GM12878 (cell line): ENCODE measurements around the gene CAMTA1. TPM values are rescaled to one million over a fixed set of nuclear protein-coding genes. Genes with fewer than 3 reads are reported as not detected.

Experiments used
- ATAC-seq: fragments of 200-7000 bp; cut with Tn5 transposase; 3 replicates; pipeline ENCODE4 v1.9.1; 2020; ENCODE audit warnings: mild to moderate bottlenecking, moderate library complexity
- BruUV-seq: library from RNA; stranded (reverse); fragments of 400-500 nt; replicated peaks from 2 replicates; lab custom pipeline; 2021; lab: Mats Ljungman, UMichigan
- CTCF ChIA-PET: fragments of 300-600 bp; sonication (Branson Sonifier 250); formaldehyde crosslinking; extraction: SDS; loops from one replicate; lab custom pipeline; 2021; ENCODE audit warnings: inconsistent platforms; lab: Yijun Ruan, JAX
- POLR2A ChIA-PET: fragments of 350-600 bp; formaldehyde crosslinking; extraction: SDS; loops from one replicate; lab custom pipeline; 2021; ENCODE audit warnings: inconsistent platforms; lab: Charles Lee
- RAD21 ChIA-PET: fragments of 300-600 bp; sonication (Branson Sonifier 250); formaldehyde crosslinking; loops from one replicate; lab custom pipeline; 2023; ENCODE audit warnings: antibody characterized with exemption; ENCODE audit not compliant: unreplicated experiment; lab: Charles Lee
- SMC1A ChIA-PET: fragments of 300-600 bp; sonication (Branson Sonifier 250); formaldehyde crosslinking; loops from one replicate; lab custom pipeline; 2023; ENCODE audit not compliant: unreplicated experiment, uncharacterized antibody; lab: Charles Lee
- DNase-seq: peaks from one replicate; pipeline ENCODE4 v3.0.0-alpha.2; 2011; ENCODE audit warnings: low read depth, low spot score
- FAIRE-seq: peaks from 3 replicates; lab custom pipeline; 2011; peaks lifted over from hg19 to GRCh38; lab: Jason Lieb, UNC
- H2AFZ ChIP-seq: 2 replicates; pipeline ENCODE4 v1.6.0; 2011; ENCODE audit warnings: low read depth, low read length, control low read depth; ENCODE audit not compliant: control insufficient read depth
- H3K27ac ChIP-seq: 2 replicates; pipeline ENCODE4 v1.5.1; 2011; ENCODE audit warnings: control low read depth; ENCODE audit not compliant: control insufficient read depth, insufficient read depth
- H3K27me3 ChIP-seq, 2 experiments: replicated peaks in 1 of 2; 2 replicates each; pipeline versions ENCODE4 v1.6.0 to v1.6.1; 2011; ENCODE audit warnings: low read length in 1 of 2; ENCODE audit not compliant: control insufficient read depth in 2 of 2, insufficient read depth in 2 of 2
- H3K36me3 ChIP-seq, 2 experiments: 2 replicates each; pipeline ENCODE4 v1.5.1; 2011; ENCODE audit warnings: low read length in 1 of 2; ENCODE audit not compliant: control insufficient read depth in 2 of 2, insufficient read depth in 2 of 2
- H3K4me1 ChIP-seq: 2 replicates; pipeline ENCODE4 v1.6.1; 2011; ENCODE audit warnings: mild to moderate bottlenecking, low read length, moderate library complexity, mixed read lengths; ENCODE audit not compliant: control insufficient read depth, insufficient read depth
- H3K4me2 ChIP-seq: 2 replicates; pipeline ENCODE4 v1.6.0; 2011; ENCODE audit warnings: control low read depth; ENCODE audit not compliant: control insufficient read depth, insufficient read depth
- H3K4me3 ChIP-seq: fragments of 200-600 bp; sonication (generic); 2 replicates; pipeline ENCODE4 v1.5.1; 2016
- H3K79me2 ChIP-seq: 2 replicates; pipeline ENCODE4 v1.6.0; 2011; ENCODE audit warnings: low read length; ENCODE audit not compliant: control insufficient read depth, insufficient read depth
- H3K9ac ChIP-seq: 2 replicates; pipeline ENCODE4 v1.8.0; 2011; ENCODE audit warnings: low read length, control low read depth, mixed read lengths; ENCODE audit not compliant: control insufficient read depth, insufficient read depth
- H3K9me3 ChIP-seq: replicated peaks from 3 replicates; pipeline ENCODE4 v1.5.1; 2011; ENCODE audit warnings: mild to moderate bottlenecking, low read length; ENCODE audit not compliant: control insufficient read depth, insufficient read depth
- H4K20me1 ChIP-seq: 2 replicates; pipeline ENCODE4 v1.6.0; 2011; ENCODE audit not compliant: control insufficient read depth, insufficient read depth
- CTCF ChIP-seq, 3 experiments: IDR thresholded peaks in 2 of 3; conservative IDR thresholded peaks in 1 of 3; 2 replicates each; pipeline ENCODE4 v1.5.1; 2011; ENCODE audit warnings: low read depth in 3 of 3, low read length in 3 of 3, mild to moderate bottlenecking in 3 of 3, control low read depth in 2 of 3, moderate library complexity in 2 of 3, inconsistent platforms in 1 of 3, mixed read lengths in 1 of 3; ENCODE audit not compliant: control insufficient read depth in 2 of 3, insufficient read depth in 1 of 3; ENCODE audit errors: extremely low read depth in 1 of 3
- HCFC1 ChIP-seq: fragments of 150-350 bp; IDR thresholded peaks from 2 replicates; pipeline ENCODE4 v1.6.1; 2014; ENCODE audit warnings: low read length
- MAX ChIP-seq: IDR thresholded peaks from 2 replicates; pipeline ENCODE4 v1.6.1; 2012; ENCODE audit warnings: low read depth, low read length, improper control_type of control experiment
- POLR2AphosphoS5 ChIP-seq: IDR thresholded peaks from 2 replicates; pipeline ENCODE4 v1.6.1; 2011; ENCODE audit warnings: mild to moderate bottlenecking, low read length, inconsistent platforms
- TBL1XR1 ChIP-seq: IDR thresholded peaks from 2 replicates; pipeline ENCODE4 v1.6.1; 2012; ENCODE audit warnings: low read depth, low read length, improper control_type of control experiment
- ZBTB4 ChIP-seq: fragments of 450-650 bp; formaldehyde crosslinking; IDR thresholded peaks from 2 replicates; pipeline ENCODE4 v1.4.0; 2022; ENCODE audit warnings: mild to moderate bottlenecking, moderate library complexity
- ZNF217 ChIP-seq: fragments of 450-650 bp; IDR thresholded peaks from 2 replicates; pipeline ENCODE4 v1.6.1; 2017; ENCODE audit warnings: antibody characterized with exemption, mild to moderate bottlenecking
- WGBS: methylation state at CpG from one replicate; pipeline ENCODE4 v1.1.6; 2016; ENCODE audit warnings: low lambda C conversion rate; ENCODE audit not compliant: insufficient replicate concordance, insufficient coverage; ENCODE audit errors: missing lambda C conversion rate; 5-methylcytosine and 5-hydroxymethylcytosine counted together
- in situ Hi-C: fragments of 300-500 bp; cut with MboI; formaldehyde crosslinking; loops from 9 replicates; pipeline ENCODE4 v1.14.3; 2018; ENCODE audit warnings: mixed read lengths
- intact Hi-C: fragments of 100-400 bp; cut with micrococcal nuclease; formaldehyde crosslinking; loops from one replicate; pipeline ENCODE4 v1.14.2; 2022; ENCODE audit not compliant: unreplicated experiment
- polyA plus RNA-seq, 11 experiments: library from polyadenylated mRNA; depleted of rRNA in 4 of 11; unstranded in 6 of 11; stranded (reverse) in 5 of 11; fragments of >200 nt; fragmentation: Nextera tagmentation in 4 of 11; fragmentation: Illumina TruSeq in 1 of 11; extraction: Ambion mirVana in 4 of 11; extraction: Trizol in 1 of 11; gene quantifications; 1 replicate in 1 of 11; 2 replicates in 10 of 11; pipeline versions ENCODE4 v1.2.1 to v1.2.3, GENCODE V29; 2011 to 2016; ENCODE audit warnings: inconsistent platforms in 2 of 11, missing spikeins in 2 of 11, low read depth in 1 of 11
- total RNA-seq, 4 experiments: library from RNA; depleted of rRNA in 3 of 4; stranded (reverse); fragments of >200 nt in 3 of 4; fragmentation: Illumina TruSeq in 1 of 4; extraction: Trizol in 1 of 4; gene quantifications; 2 replicates each; pipeline versions ENCODE4 v1.2.1 to v1.2.3, GENCODE V29; 2013 to 2021

Gene CAMTA1
- total and polyA plus RNA-seq, 10 of the 15 experiments (the other 5 are each of a cell fraction or from before 2014, with no cell fraction given), result 37.7 to 148 (median 76.4) TPM

- ChIA-PET RAD21 (no interaction called here), SMC1A (interaction anchor here (0.6 to 4.8 kb wide), 5 partner anchors 82 to 328 kb away, joined by 3 to 55 read pairs (median 3); no protein-coding TSS in a partner anchor), POLR2A (interaction anchor here (0.7 kb wide), 2 partner anchors 12 to 68 kb away, joined by 7 read pairs; no protein-coding TSS in a partner anchor), CTCF (interaction anchor here (4.7 to 7.9 kb wide), 2 partner anchors 13 to 89 kb away, joined by 28 to 208 read pairs; no protein-coding TSS in a partner anchor)
- FAIRE-seq (no peak), DNase-seq (no peak), ATAC-seq (peak; percentile 74)
- H3K79me2 ChIP-seq, result no peaks in the 10 kb centered on the region
- H3K27ac ChIP-seq, result no peak overlapping the region
- no TSS peak for BruUV-seq
- peak; percentile 6 to 36 (median 24); a peak in 1 of 6 replicates for TF ChIP-seq CTCF (IDR thresholded peaks at IDR 0.05 in 2 of 3, conservative IDR thresholded peaks at IDR 0.05 in 1 of 3; ENCODE audit: control insufficient read depth in 2 of 3, extremely low read depth in 1 of 3, insufficient read depth in 1 of 3, low read depth in 3 of 3, low read length in 3 of 3)
- no peak for TF ChIP-seq TBL1XR1
- no peaks in the 10 kb centered on the region for H3K36me3 ChIP-seq
- H3K4me3 ChIP-seq, result no peak overlapping the region
- in situ Hi-C loops (no loop called here), intact Hi-C loops (no loop called here)
- peaks cover 0 to 3% of the 10 kb centered on the region in 2 experiments; a peak in 1 of 4 replicates for H3K27me3 ChIP-seq
- H3K9me3 ChIP-seq, result no peaks in the 10 kb centered on the region
- no peaks in the 10 kb centered on the region for H4K20me1 ChIP-seq
- no peaks in the 10 kb centered on the region for H3K4me1 ChIP-seq
- no peak overlapping the region for H3K4me2 ChIP-seq
- WGBS, result 43% methylated on average over 1 of the region's 1 CpG
- H3K9ac ChIP-seq, result no peak overlapping the region
- H2AFZ ChIP-seq, result no peak overlapping the region
These were observed 970.2 kb downstream of the CAMTA1 start for GRCh38 chr1:7755448-7755847.

GRCh38 chr1:7760245-7760644 lies 975.0 kb downstream of the CAMTA1 start:
- POLR2A ChIA-PET, result no interaction called here
- DNase-seq (no peak), FAIRE-seq (no peak), ATAC-seq (no peak)
- SMC1A ChIA-PET, result no interaction called here
- Histone ChIP-seq H3K4me3 (no peak overlapping the region), H3K79me2 (no peaks in the 10 kb centered on the region), H3K9me3 (no peaks in the 10 kb centered on the region), H4K20me1 (no peaks in the 10 kb centered on the region), H3K4me2 (no peak overlapping the region), H2AFZ (no peak overlapping the region), H3K27me3 (no peaks in the 10 kb centered on the region), H3K9ac (no peak overlapping the region), H3K4me1 (no peaks in the 10 kb centered on the region), H3K36me3 (no peaks in the 10 kb centered on the region), H3K27ac (no peak overlapping the region)
- TF ChIP-seq MAX (no peak), ZBTB4 (CRISPR knock-in tag) (no peak), HCFC1 (no peak), POLR2AphosphoS5 (no peak), ZNF217 (no peak)
- RAD21 ChIA-PET, result no interaction called here
- CTCF ChIA-PET, result interaction anchor here (1.6 to 3.9 kb wide), 2 partner anchors 8 to 93 kb away, joined by 3 to 34 read pairs; no protein-coding TSS in a partner anchor
- WGBS, result 63% methylated on average over 6 of the region's 6 CpGs
- in situ Hi-C loops (no loop called here), intact Hi-C loops (no loop called here)
- no TSS peak for BruUV-seq
